Astrocyte of the spinal cord (primary cell): ENCODE results near the gene LHFPL5.

Experiments used
- DNase-seq: peaks from one replicate; pipeline ENCODE4 v3.0.0; 2011; ENCODE audit warnings: low read depth, low spot score
- H3K4me3 ChIP-seq: 2 replicates; pipeline ENCODE4 v1.5.1; 2011; ENCODE audit warnings: low read depth, mild to moderate bottlenecking, low read length, moderate library complexity
- CTCF ChIP-seq: IDR thresholded peaks from 2 replicates; pipeline ENCODE4 v1.5.1; 2012; ENCODE audit warnings: low read depth, mild to moderate bottlenecking, low read length, inconsistent platforms
- in situ Hi-C: cut with HindIII; loops from 2 replicates; pipeline ENCODE4 v1.10.0; 2017; ENCODE audit warnings: low sequenced_read_pairs

Gene LHFPL5

GRCh38 chr6:35857853-35858252 is 52.7 kb downstream of the LHFPL5 start:
- H3K4me3 ChIP-seq = no peak overlapping the region
- no peak for DNase-seq
- in situ Hi-C loops = no loop called here
- no peak for TF ChIP-seq CTCF

GRCh38 chr6:35859367-35859766 is 54.2 kb downstream of the LHFPL5 start:
- TF ChIP-seq CTCF = no peak
- no peak for DNase-seq
- no peak overlapping the region for H3K4me3 ChIP-seq
- in situ Hi-C loops = no loop called here
